GM19395 (cell line): ENCODE measurements around the gene TAAR6.
A peak's percentile ranks its signal among the peaks of the same experiment; 100 is the strongest.
"Not testable (repeated sequence)": the region's sequence is repeated elsewhere in the genome, so short reads cannot be mapped to it uniquely, and the experiment has no call there.

ENCODE experiments used
- ATAC-seq: cut with Tn5 transposase; IDR thresholded peaks from one replicate; pipeline ENCODE4 v1.9.1; 2021; ENCODE audit warnings: mild to moderate bottlenecking, moderate library complexity; ENCODE audit not compliant: unreplicated experiment

Gene TAAR6

GRCh38 chr6:132570221-132570777, at the start of gene TAAR6:
TSS of gene TAAR6 (plus strand) at chr6:132570322. CDS start at chr6:132570322, 0 bp downstream.
- ATAC-seq = no peak

- no peak for ATAC-seq
Measured at GRCh38 chr6:132520953-132521352, 49.2 kb upstream of the TAAR6 start.

- ATAC-seq = no peak
Measured at GRCh38 chr6:132524646-132525045, 45.5 kb upstream of the TAAR6 start.

GRCh38 chr6:132525866-132526265, 44.3 kb upstream of the TAAR6 start:
- ATAC-seq = no peak

- ATAC-seq = no peak
Measured at GRCh38 chr6:132526461-132526860, 43.7 kb upstream of the TAAR6 start.

GRCh38 chr6:132527791-132528190, 42.3 kb upstream of the TAAR6 start:
- no peak for ATAC-seq

GRCh38 chr6:132530293-132530974, 39.7 kb upstream of the TAAR6 start:
- ATAC-seq = peak; percentile 97

GRCh38 chr6:132534546-132534945, 35.6 kb upstream of the TAAR6 start:
- ATAC-seq = not testable (repeated sequence)

GRCh38 chr6:132537145-132537544, 33.0 kb upstream of the TAAR6 start:
- ATAC-seq = no peak

GRCh38 chr6:132537977-132538376, 32.1 kb upstream of the TAAR6 start, which contains the start of gene TAAR9:
TSS of gene TAAR9 (plus strand) at chr6:132538277. CDS start at chr6:132538290, 13 bp downstream.
- ATAC-seq = no peak

GRCh38 chr6:132544826-132545225, 25.3 kb upstream of the TAAR6 start:
- no peak for ATAC-seq

GRCh38 chr6:132548746-132549463, 21.2 kb upstream of the TAAR6 start:
- ATAC-seq = no peak

- ATAC-seq = no peak
Measured at GRCh38 chr6:132551214-132551613, 18.9 kb upstream of the TAAR6 start.

GRCh38 chr6:132552372-132552771, 17.8 kb upstream of the TAAR6 start, which contains the start of gene TAAR8:
TSS of gene TAAR8 (plus strand) at chr6:132552672. CDS start at chr6:132552693, 21 bp downstream.
- no peak for ATAC-seq

- not testable (repeated sequence) for ATAC-seq
Measured at GRCh38 chr6:132560087-132560486, 10.0 kb upstream of the TAAR6 start.

GRCh38 chr6:132566404-132566803, 3.7 kb upstream of the TAAR6 start:
- no peak for ATAC-seq

GRCh38 chr6:132567566-132567965, 2.6 kb upstream of the TAAR6 start:
- ATAC-seq = no peak

- no peak for ATAC-seq
Measured at GRCh38 chr6:132568611-132569010, 1.5 kb upstream of the TAAR6 start.

GRCh38 chr6:132569170-132569569, 952 bp upstream of the TAAR6 start:
- ATAC-seq = no peak

- no peak for ATAC-seq
Measured at GRCh38 chr6:132571774-132572173, 1.7 kb downstream of the TAAR6 start.

GRCh38 chr6:132584698-132585097, 14.6 kb downstream of the TAAR6 start:
- no peak for ATAC-seq

GRCh38 chr6:132587424-132587823, 17.3 kb downstream of the TAAR6 start:
- no peak for ATAC-seq
